Lung microvascular endothelial cell (primary cell): ENCODE measurements around the gene SCO2. TPM values are rescaled to one million over a fixed set of nuclear protein-coding genes. Genes with fewer than 3 reads are reported as not detected.
A peak's percentile ranks its signal among the peaks of the same experiment; 100 is the strongest.

Source experiments
- DNase-seq, 2 donors: peaks; one replicate each; pipeline versions ENCODE4 v3.0.0 to v3.0.0-alpha.2; 2010; ENCODE audit warnings: low read depth in 2 of 2
- total RNA-seq: library from RNA; depleted of rRNA; stranded (reverse); fragments of >200 nt; gene quantifications from 2 replicates; pipeline ENCODE4 v1.2.1, GENCODE V29; 2014

The SCO2 gene
- total RNA-seq, 1 donor from 2014 or later: 2.4 TPM

- DNase-seq: no peak
These were observed 22.5 kb downstream of the SCO2 start for GRCh38 chr22:50502628-50503474.

GRCh38 chr22:50502096-50502495, 23.3 kb downstream of the SCO2 start:
- no peak for DNase-seq

GRCh38 chr22:50500452-50500851, 24.9 kb downstream of the SCO2 start:
- DNase-seq: no peak

- peak; percentile 65 to 73 for DNase-seq
These were observed 27.0 kb downstream of the SCO2 start for GRCh38 chr22:50498322-50498890.

GRCh38 chr22:50497093-50497492, 28.3 kb downstream of the SCO2 start:
- DNase-seq: no peak

- DNase-seq: peak in 1 of 2 donors; percentile 42
These were observed 34.7 kb downstream of the SCO2 start for GRCh38 chr22:50490531-50491308.

- DNase-seq: no peak
These were observed 35.8 kb downstream of the SCO2 start for GRCh38 chr22:50489363-50490243.

- DNase-seq: no peak
These were observed 36.5 kb downstream of the SCO2 start for GRCh38 chr22:50488886-50489285.

GRCh38 chr22:50488006-50488677, 37.3 kb downstream of the SCO2 start:
- no peak for DNase-seq

GRCh38 chr22:50487290-50488005, 38.0 kb downstream of the SCO2 start:
- no peak for DNase-seq

GRCh38 chr22:50486561-50487289, 38.7 kb downstream of the SCO2 start, which contains the start of gene MIOX:
Gene MIOX (plus strand): TSS chr22:50486859. CDS start chr22:50486898, 39 bp downstream.
- DNase-seq: no peak

GRCh38 chr22:50485221-50486131, 39.9 kb downstream of the SCO2 start:
- no peak for DNase-seq

- DNase-seq: no peak
These were observed 41.2 kb downstream of the SCO2 start for GRCh38 chr22:50483977-50484853.

- no peak for DNase-seq
These were observed 41.8 kb downstream of the SCO2 start for GRCh38 chr22:50483556-50483955.

- DNase-seq: no peak
These were observed 42.3 kb downstream of the SCO2 start for GRCh38 chr22:50483106-50483505.

- peak in 1 of 2 donors; percentile 23 for DNase-seq
These were observed 43.0 kb downstream of the SCO2 start for GRCh38 chr22:50482107-50483074.
